Astrocyte (in vitro differentiated cells and primary cell): Measurements from ENCODE around the gene RBM17. TPM values are rescaled to one million over a fixed set of nuclear protein-coding genes. Genes with fewer than 3 reads are reported as not detected.

Experiments used
- DNase-seq: peaks from one replicate; pipeline ENCODE4 v3.0.0-alpha.2; 2010; ENCODE audit warnings: low read depth
- FAIRE-seq: peaks from 2 replicates; lab custom pipeline; 2011; peaks lifted over from hg19 to GRCh38; lab: Jason Lieb, UNC
- H2AFZ ChIP-seq: 2 replicates; pipeline ENCODE4 v1.6.0; 2012; ENCODE audit warnings: low read depth, low read length, inconsistent platforms
- H3K27ac ChIP-seq: 2 replicates; pipeline ENCODE4 v1.5.1; 2011; ENCODE audit warnings: low read depth, low read length, inconsistent platforms
- H3K27me3 ChIP-seq: 2 replicates; pipeline ENCODE4 v1.6.0; 2011; ENCODE audit warnings: low read length, inconsistent platforms; ENCODE audit not compliant: insufficient read depth
- H3K36me3 ChIP-seq: 2 replicates; pipeline ENCODE4 v1.5.1; 2011; ENCODE audit warnings: low read length, inconsistent platforms; ENCODE audit not compliant: insufficient read depth
- H3K4me1 ChIP-seq: 2 replicates; pipeline ENCODE4 v1.5.1; 2011; ENCODE audit warnings: low read length, inconsistent platforms; ENCODE audit not compliant: insufficient read depth
- H3K4me2 ChIP-seq: 2 replicates; pipeline ENCODE4 v1.6.0; 2012; ENCODE audit warnings: low read length, inconsistent platforms
- H3K4me3 ChIP-seq: 2 replicates; pipeline ENCODE4 v1.5.1; 2011; ENCODE audit warnings: low read depth, mild to moderate bottlenecking, low read length, inconsistent platforms; ENCODE audit not compliant: insufficient read depth
- H3K79me2 ChIP-seq: 2 replicates; pipeline ENCODE4 v1.6.0; 2012; ENCODE audit warnings: mild to moderate bottlenecking, low read length, inconsistent platforms; ENCODE audit not compliant: insufficient read depth
- H3K9ac ChIP-seq: 2 replicates; pipeline ENCODE4 v1.6.0; 2012; ENCODE audit warnings: mild to moderate bottlenecking, low read length, inconsistent platforms
- H3K9me3 ChIP-seq: 2 replicates; pipeline ENCODE4 v1.5.1; 2012; ENCODE audit warnings: low read depth, mild to moderate bottlenecking, low read length, inconsistent platforms; ENCODE audit not compliant: insufficient read depth
- H4K20me1 ChIP-seq: 2 replicates; pipeline ENCODE4 v1.6.0; 2012; ENCODE audit warnings: low read length, inconsistent platforms; ENCODE audit not compliant: insufficient read depth
- H3K27ac Mint-ChIP-seq: one replicate; pipeline ENCODE4 v1.8.0; 2021; ENCODE audit warnings: mild to moderate bottlenecking, mixed read lengths; ENCODE audit not compliant: unreplicated experiment
- H3K27me3 Mint-ChIP-seq: one replicate; pipeline ENCODE4 v1.8.0; 2021; ENCODE audit warnings: low read depth, mixed read lengths; ENCODE audit not compliant: unreplicated experiment
- H3K36me3 Mint-ChIP-seq: one replicate; pipeline ENCODE4 v1.8.0; 2021; ENCODE audit warnings: low read depth, mixed read lengths; ENCODE audit not compliant: unreplicated experiment
- H3K4me1 Mint-ChIP-seq: one replicate; pipeline ENCODE4 v1.8.0; 2021; ENCODE audit warnings: low read depth, mixed read lengths; ENCODE audit not compliant: unreplicated experiment
- H3K4me3 Mint-ChIP-seq: one replicate; pipeline ENCODE4 v1.8.0; 2021; ENCODE audit warnings: mild to moderate bottlenecking, moderate library complexity, mixed read lengths; ENCODE audit not compliant: unreplicated experiment
- H3K9me3 Mint-ChIP-seq: one replicate; pipeline ENCODE4 v1.8.0; 2021; ENCODE audit warnings: mild to moderate bottlenecking, mixed read lengths; ENCODE audit not compliant: unreplicated experiment
- CTCF ChIP-seq: IDR thresholded peaks from 2 replicates; pipeline ENCODE4 v1.5.1; 2011; ENCODE audit warnings: low read depth, mild to moderate bottlenecking, inconsistent platforms, low read length, moderate library complexity; ENCODE audit not compliant: insufficient read depth
- EZH2 ChIP-seq: IDR thresholded peaks from 2 replicates; pipeline ENCODE4 v1.6.1; 2012; ENCODE audit warnings: mild to moderate bottlenecking, low read length, inconsistent platforms; ENCODE audit not compliant: insufficient read depth
- total RNA-seq: library from RNA; stranded (reverse); gene quantifications from 2 replicates; pipeline ENCODE4 v1.2.1, GENCODE V29; 2021

The RBM17 gene
- total RNA-seq, 1 donor from 2014 or later = 71.3 TPM

DNA sequence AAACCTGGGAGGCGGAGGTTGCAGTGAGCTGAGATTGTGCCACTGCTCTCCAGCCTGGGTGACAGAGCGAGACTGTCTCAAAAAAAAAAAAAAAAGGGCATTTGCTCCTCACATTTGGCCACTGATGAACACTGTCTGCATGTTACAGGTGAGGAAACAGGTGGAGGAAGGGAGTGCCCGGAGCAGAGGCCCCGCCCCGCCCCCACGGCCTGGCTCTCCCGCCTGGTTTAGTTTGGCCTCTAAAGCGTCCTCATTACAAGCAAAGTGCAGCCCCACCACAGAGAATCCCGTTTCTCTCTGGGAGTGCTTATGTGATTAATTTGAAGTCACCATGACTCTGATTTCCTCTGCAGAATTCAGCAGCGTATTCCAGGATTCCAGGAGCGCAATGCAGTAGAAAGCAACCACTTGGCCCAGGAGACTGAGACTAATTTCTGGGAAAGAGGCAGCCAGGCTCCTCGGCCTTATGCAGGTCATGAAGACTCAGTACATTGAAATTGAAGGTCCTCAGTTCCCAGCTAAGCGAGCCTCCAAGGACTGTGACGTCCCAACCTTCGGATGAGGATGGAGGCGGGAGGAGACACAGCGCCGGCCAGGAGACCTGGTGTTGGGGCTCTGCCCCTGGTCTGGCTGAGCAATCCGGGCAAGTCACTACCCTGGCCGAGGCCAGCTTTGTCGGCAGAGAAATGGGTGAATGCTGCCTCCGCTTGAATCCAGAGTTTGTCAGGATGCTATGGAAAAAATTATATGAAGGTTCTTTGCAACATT, 44.7 kb downstream of the RBM17 start:
- Histone ChIP-seq H3K27me3 (peaks cover 4% of the 10 kb centered on the region), H3K4me2 (no peak overlapping the region), H4K20me1 (no peaks in the 10 kb centered on the region), H2AFZ (no peak overlapping the region), H3K36me3 (no peaks in the 10 kb centered on the region), H3K9ac (no peak overlapping the region), H3K4me1 (peaks cover 25% of the 10 kb centered on the region), H3K9me3 (no peaks in the 10 kb centered on the region), H3K79me2 (no peaks in the 10 kb centered on the region), H3K4me3 (no peak overlapping the region), H3K27ac (no peak overlapping the region)
- peaks cover 3% of the 10 kb centered on the region for H3K27me3 Mint-ChIP-seq
- no peak for FAIRE-seq
- peak; percentile 64 for DNase-seq
- no peak overlapping the region for H3K27ac Mint-ChIP-seq
- TF ChIP-seq EZH2 (no peak), CTCF (no peak)
- H3K4me1 Mint-ChIP-seq = peaks cover 32% of the 10 kb centered on the region
- no peaks in the 10 kb centered on the region for H3K36me3 Mint-ChIP-seq
- no peak overlapping the region for H3K4me3 Mint-ChIP-seq
- no peaks in the 10 kb centered on the region for H3K9me3 Mint-ChIP-seq

DNA sequence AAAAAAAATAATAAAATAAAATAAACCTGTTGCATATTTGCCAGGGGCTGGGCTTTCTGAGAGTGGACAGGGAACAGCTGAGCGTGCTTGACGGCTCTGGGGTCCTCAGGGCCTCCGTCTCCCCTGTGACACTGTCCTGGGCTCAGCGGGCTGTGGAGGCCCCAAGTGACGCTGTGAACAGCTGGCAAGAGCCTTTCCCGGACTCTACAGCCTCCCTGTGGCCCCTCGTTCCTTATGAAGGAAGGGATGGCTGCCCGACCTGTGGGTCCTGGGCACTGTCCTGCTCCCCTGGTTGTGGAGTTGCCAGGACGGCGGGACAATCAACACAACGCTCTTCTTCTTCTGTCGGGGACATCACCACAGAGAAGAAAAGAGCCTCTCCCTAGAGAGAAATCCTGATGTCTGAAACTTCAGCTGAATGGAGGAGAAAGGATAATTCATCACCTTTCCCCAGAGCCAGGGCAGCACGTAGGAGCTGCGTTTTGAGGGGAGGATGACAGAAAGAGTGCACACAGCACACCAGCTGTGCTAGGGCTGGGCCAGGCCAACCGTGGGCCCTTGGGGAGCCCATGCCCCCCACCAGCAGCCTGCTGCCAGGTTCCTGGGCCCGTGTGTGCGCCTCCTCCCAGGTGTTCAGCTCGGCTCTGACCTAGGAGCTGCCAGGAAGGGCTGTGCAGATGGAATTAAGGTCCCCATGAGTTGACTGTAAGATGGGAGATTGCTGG, 45.4 kb downstream of the RBM17 start:
- no peaks in the 10 kb centered on the region for H3K9me3 Mint-ChIP-seq
- no peaks in the 10 kb centered on the region for H3K9me3 ChIP-seq
- no peaks in the 10 kb centered on the region for H3K36me3 Mint-ChIP-seq
- H3K79me2 ChIP-seq = no peaks in the 10 kb centered on the region
- no peak overlapping the region for H3K4me3 ChIP-seq
- no peak for DNase-seq
- H4K20me1 ChIP-seq = no peaks in the 10 kb centered on the region
- H3K27me3 ChIP-seq = peaks cover 5% of the 10 kb centered on the region
- H3K4me1 ChIP-seq = peaks cover 18% of the 10 kb centered on the region
- H3K36me3 ChIP-seq = no peaks in the 10 kb centered on the region
- no peak overlapping the region for H3K4me2 ChIP-seq
- H3K27me3 Mint-ChIP-seq = peaks cover 7% of the 10 kb centered on the region
- H3K9ac ChIP-seq = no peak overlapping the region
- H2AFZ ChIP-seq = no peak overlapping the region
- H3K27ac ChIP-seq = no peak overlapping the region
- FAIRE-seq = no peak
- H3K4me3 Mint-ChIP-seq = no peak overlapping the region
- TF ChIP-seq CTCF (no peak), EZH2 (no peak)
- H3K4me1 Mint-ChIP-seq = peaks cover 26% of the 10 kb centered on the region
- H3K27ac Mint-ChIP-seq = no peak overlapping the region
